ENCODE data around the gene WTAP.
"Not testable (repeated sequence)": the region's sequence is repeated elsewhere in the genome, so short reads cannot be mapped to it uniquely, and the experiment has no call there.

Gene WTAP

DNA sequence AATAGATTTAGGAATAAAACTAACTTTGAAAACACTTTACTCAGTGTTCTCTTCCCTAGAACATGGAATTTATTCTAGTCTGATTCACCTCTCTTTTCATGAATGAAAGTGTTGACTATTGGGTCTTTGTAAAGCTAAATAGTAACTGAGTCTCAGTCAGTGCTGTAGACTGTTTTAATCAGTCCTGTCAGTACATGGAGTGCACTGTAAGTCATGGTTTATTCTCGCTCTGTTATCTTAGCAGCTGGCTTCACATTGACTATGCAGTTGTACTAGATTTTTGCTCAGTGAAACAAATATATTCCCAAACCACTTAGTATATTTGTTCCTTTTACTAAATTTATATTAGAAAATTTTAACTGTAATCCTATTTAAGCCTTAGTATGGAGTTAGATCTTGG, 19.5 kb downstream of the WTAP start:
- H3K4me3 ChIP-seq (replicated peaks in 1 of 2; ENCODE audit: low read depth in 2 of 2, low read length in 2 of 2) = no peak overlapping the region
- TF ChIP-seq, protein P1, sequence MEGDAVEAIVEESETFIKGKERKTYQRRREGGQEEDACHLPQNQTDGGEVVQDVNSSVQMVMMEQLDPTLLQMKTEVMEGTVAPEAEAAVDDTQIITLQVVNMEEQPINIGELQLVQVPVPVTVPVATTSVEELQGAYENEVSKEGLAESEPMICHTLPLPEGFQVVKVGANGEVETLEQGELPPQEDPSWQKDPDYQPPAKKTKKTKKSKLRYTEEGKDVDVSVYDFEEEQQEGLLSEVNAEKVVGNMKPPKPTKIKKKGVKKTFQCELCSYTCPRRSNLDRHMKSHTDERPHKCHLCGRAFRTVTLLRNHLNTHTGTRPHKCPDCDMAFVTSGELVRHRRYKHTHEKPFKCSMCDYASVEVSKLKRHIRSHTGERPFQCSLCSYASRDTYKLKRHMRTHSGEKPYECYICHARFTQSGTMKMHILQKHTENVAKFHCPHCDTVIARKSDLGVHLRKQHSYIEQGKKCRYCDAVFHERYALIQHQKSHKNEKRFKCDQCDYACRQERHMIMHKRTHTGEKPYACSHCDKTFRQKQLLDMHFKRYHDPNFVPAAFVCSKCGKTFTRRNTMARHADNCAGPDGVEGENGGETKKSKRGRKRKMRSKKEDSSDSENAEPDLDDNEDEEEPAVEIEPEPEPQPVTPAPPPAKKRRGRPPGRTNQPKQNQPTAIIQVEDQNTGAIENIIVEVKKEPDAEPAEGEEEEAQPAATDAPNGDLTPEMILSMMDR (IDR thresholded peaks at IDR 0.05; ENCODE audit: low read depth, low read length) = no peak
- no peak for DNase-seq (ENCODE audit: low read depth in 2 of 2)

DNA sequence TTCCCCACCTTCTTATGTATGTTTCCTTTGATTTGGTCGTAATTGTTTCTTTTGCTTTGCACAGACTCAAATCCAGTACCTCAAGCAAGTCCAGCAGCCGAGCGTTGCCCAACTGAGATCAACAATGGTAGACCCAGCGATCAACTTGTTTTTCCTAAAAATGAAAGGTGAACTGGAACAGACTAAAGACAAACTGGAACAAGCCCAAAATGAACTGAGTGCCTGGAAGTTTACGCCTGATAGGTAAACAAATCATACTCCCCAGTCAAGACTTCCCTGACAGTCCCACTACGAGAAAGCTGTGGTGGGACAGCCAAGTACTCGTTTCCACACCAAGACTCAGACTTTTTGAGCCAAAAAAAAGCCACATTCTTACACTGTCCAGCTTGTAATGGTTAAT, 20.8 kb downstream of the WTAP start:
- H3K4me3 ChIP-seq (replicated peaks in 1 of 2; ENCODE audit: low read depth in 2 of 2, low read length in 2 of 2); DNase-seq (ENCODE audit: low read depth in 2 of 2): not testable (repeated sequence)

DNA sequence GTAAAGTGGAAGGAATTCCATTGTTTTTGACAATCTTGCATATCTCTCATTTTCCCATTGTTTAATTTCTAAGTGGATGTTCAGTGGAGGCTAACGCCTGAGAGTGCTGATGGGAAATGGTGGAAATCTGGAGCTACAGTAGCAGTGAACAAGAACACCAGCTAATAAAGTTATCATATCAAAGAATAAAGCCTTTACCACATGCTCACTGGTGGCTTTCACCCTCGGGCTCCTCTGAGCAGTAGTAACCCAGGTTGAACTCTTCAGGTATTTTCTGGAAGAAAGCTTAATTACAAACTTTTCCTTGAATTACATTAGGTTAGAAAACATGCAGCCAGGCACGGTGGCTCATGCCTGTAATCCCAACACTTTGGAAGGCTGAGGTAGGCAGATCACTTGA, 24.1 kb downstream of the WTAP start:
- no peak overlapping the region for H3K4me3 ChIP-seq (replicated peaks in 1 of 2; ENCODE audit: low read depth in 2 of 2, low read length in 2 of 2)
- TF ChIP-seq, protein P1 (IDR thresholded peaks at IDR 0.05; ENCODE audit: low read depth, low read length) = no peak
- no peak for DNase-seq (ENCODE audit: low read depth in 2 of 2)

DNA sequence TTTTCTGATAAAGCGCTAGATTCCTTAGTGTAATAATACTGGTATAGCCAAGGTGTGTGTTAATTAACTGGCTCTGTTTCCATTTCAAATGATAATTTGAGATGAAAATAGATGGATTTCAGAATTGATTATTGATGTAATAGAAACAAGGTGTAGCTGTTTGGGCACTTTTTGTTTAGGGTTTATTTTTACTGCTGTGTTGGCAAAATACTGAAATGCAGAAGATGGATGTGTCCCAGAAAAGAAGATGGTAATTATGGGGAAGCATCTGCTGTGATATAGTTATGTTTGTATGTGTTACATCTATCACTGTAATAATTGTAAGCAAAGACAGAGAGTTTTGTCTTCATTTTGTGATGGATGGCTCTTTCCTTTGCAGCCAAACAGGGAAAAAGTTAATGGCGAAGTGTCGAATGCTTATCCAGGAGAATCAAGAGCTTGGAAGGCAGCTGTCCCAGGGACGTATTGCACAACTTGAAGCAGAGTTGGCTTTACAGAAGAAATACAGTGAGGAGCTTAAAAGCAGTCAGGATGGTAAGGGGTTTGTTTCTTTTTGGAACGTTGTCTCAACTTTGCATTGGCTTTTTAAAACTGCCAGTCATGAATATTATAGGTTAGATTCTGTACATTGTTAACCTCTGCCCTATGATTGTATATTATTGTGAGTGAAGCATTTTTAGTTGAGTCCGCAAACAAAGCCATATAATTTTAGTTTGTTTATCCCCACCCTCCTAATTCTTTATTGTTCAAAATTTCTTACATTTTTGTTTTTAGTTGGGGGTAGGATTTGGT, 26.0 kb downstream of the WTAP start:
- TF ChIP-seq, protein P1 (IDR thresholded peaks at IDR 0.05; ENCODE audit: low read depth, low read length) = no peak
- peak in 1 of 2 donors; percentile 5 for DNase-seq (ENCODE audit: low read depth in 2 of 2)
- no peak overlapping the region for H3K4me3 ChIP-seq (replicated peaks in 1 of 2; ENCODE audit: low read depth in 2 of 2, low read length in 2 of 2)

DNA sequence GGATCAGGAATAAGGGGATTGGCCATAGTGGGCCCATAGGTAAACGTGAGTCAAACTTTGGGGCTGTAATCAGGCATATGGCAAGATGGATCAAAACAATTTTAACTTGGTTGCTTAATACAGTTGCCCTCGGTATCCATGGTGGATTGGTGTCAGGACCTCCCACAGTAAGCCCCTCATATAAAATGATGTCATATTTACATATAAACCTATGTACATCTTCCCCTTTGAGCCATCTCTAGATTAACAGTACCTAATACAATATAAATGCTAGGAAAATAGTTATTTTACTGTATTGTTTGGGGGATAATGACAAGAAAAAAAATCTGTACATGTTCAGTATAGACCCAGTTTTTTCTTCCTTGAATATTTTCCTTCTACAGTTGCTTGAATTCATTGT, 27.1 kb downstream of the WTAP start:
- no peak overlapping the region for H3K4me3 ChIP-seq (replicated peaks in 1 of 2; ENCODE audit: low read depth in 2 of 2, low read length in 2 of 2)
- DNase-seq (ENCODE audit: low read depth in 2 of 2) = no peak
- TF ChIP-seq, protein P1 (IDR thresholded peaks at IDR 0.05; ENCODE audit: low read depth, low read length) = no peak

DNA sequence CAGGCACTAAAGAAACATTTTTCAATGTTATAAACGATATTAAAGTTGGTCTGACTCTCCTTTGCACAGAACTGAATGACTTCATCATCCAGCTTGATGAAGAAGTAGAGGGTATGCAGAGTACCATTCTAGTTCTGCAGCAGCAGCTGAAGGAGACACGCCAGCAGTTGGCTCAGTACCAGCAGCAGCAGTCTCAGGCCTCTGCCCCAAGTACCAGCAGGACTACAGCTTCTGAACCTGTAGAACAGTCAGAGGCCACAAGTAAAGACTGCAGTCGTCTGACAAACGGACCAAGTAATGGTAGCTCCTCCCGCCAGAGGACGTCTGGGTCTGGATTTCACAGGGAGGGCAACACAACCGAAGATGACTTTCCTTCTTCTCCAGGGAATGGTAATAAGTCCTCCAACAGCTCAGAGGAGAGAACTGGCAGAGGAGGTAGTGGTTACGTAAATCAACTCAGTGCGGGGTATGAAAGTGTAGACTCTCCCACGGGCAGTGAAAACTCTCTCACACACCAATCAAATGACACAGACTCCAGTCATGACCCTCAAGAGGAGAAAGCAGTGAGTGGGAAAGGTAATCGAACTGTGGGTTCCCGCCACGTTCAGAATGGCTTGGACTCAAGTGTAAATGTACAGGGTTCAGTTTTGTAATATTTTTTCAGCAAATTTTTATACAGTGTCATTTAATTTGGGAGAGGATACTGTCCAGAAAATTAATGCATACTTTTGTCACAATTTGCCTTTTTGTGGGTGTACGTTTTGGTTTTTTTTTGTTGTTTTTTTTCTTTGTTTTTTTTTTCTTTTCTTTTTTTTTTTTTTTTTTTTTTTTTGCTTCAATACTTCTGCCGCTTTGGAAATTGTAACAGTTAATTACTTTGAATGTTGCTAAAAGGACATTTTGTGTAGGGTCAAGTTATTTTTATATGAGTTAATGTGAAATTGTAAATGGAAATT, 27.9 kb downstream of the WTAP start:
- TF ChIP-seq, protein P1 (IDR thresholded peaks at IDR 0.05; ENCODE audit: low read depth, low read length) = no peak
- peak; percentile 7 to 13 for DNase-seq (ENCODE audit: low read depth in 2 of 2)
- H3K4me3 ChIP-seq (replicated peaks in 1 of 2; ENCODE audit: low read depth in 2 of 2, low read length in 2 of 2) = no peak overlapping the region

DNA sequence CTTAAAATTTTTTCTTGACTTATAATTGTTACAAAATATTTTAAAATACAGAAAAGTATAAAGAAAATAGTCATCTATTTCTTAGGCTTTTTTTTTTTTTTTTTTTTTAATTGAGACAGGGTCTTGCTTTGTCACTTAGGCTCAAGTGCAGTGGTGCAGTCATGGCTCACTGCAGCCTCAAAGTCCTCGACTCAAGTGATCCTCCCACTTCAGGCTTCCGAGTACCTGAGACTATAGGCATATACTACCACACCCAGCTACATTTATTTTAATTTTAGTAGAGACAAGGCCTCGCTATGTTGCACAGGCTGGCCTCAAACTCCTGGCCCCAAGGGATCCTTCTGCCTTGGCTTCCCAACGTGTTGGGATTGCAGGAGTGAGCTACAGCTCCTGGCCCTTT, 29.2 kb downstream of the WTAP start:
- DNase-seq (ENCODE audit: low read depth in 2 of 2) = no peak
- no peak overlapping the region for H3K4me3 ChIP-seq (replicated peaks in 1 of 2; ENCODE audit: low read depth in 2 of 2, low read length in 2 of 2)
- TF ChIP-seq, protein P1 (IDR thresholded peaks at IDR 0.05; ENCODE audit: low read depth, low read length) = no peak
